ENCODE data around the gene RNASE13. TPM values are rescaled to one million over a fixed set of nuclear protein-coding genes. Genes with fewer than 3 reads are reported as not detected.
A peak's percentile ranks its signal among the peaks of the same experiment; 100 is the strongest.

The RNASE13 gene
- polyA plus RNA-seq, 2 of the 4 experiments (the other 2 are of a cell fraction), result not detected

DNA sequence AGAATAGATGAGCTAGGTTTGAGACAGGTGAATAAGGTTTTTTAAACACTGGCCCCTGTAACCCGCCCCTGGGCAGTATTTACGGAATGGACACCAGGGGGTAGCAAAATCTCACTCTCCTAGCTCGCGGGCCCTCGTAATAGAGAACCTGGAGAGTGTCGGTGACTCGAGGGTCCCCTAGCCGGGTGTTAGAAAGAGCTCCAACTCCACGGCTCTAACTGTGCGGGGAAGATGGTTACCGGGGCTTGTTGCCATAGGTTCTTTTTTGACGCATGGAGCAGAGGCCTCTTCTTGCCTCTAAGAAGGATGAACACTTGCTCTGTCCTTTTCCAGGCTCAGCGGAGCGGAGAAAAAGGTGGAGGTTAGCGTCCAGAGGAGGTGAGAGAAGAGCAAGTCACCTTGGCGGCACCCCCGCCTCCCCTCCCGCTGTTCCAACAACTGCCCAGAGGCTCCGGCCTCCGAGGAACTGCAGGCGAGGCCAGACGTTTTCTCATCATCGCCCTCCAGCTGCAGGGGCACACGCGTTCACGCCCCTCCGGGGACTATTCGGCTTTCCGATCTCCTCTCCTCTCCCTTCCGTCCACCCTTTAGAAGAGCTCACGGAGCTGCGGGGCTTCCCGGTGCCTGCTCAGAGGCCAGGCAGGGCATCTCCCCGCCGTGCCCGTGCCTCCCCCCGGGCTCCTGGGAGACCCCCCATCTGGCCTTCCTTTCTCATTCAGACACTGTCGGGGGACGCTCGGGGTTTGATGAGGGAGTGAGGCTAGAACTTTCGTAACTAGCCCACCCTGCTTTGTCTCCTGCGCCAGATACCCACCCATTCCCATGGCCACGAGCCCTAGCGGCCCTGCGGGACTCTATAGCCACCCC lies 34.1 kb upstream of the RNASE13 start:
- ATAC-seq, result peak in 1 of 2 experiments; percentile 62; a peak in 3 of 6 replicates
- TF ChIP-seq, protein P1, sequence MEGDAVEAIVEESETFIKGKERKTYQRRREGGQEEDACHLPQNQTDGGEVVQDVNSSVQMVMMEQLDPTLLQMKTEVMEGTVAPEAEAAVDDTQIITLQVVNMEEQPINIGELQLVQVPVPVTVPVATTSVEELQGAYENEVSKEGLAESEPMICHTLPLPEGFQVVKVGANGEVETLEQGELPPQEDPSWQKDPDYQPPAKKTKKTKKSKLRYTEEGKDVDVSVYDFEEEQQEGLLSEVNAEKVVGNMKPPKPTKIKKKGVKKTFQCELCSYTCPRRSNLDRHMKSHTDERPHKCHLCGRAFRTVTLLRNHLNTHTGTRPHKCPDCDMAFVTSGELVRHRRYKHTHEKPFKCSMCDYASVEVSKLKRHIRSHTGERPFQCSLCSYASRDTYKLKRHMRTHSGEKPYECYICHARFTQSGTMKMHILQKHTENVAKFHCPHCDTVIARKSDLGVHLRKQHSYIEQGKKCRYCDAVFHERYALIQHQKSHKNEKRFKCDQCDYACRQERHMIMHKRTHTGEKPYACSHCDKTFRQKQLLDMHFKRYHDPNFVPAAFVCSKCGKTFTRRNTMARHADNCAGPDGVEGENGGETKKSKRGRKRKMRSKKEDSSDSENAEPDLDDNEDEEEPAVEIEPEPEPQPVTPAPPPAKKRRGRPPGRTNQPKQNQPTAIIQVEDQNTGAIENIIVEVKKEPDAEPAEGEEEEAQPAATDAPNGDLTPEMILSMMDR (IDR thresholded peaks at IDR 0.05), result peak; percentile 59
- TF ChIP-seq, protein P2, sequence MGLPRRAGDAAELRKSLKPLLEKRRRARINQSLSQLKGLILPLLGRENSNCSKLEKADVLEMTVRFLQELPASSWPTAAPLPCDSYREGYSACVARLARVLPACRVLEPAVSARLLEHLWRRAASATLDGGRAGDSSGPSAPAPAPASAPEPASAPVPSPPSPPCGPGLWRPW (IDR thresholded peaks at IDR 0.05), result no peak
- TF ChIP-seq FOSB (CRISPR knock-in tag; IDR thresholded peaks at IDR 0.05) (no peak), SMC3 (IDR thresholded peaks at IDR 0.05) (peak; percentile 67), CHD4 (IDR thresholded peaks at IDR 0.05; ENCODE audit: borderline replicate concordance) (no peak), NPAS2 (CRISPR knock-in tag; IDR thresholded peaks at IDR 0.05; ENCODE audit: borderline replicate concordance) (no peak), GATA3 (IDR thresholded peaks at IDR 0.05; ENCODE audit: borderline replicate concordance) (no peak), NR3C1 (IDR thresholded peaks at IDR 0.05) (no peak), RAD21 (conservative IDR thresholded peaks at IDR 0.05 in 1 of 2, IDR thresholded peaks at IDR 0.05 in 1 of 2) (peak; percentile 72 to 76), RFX5 (IDR thresholded peaks at IDR 0.05) (no peak), BHLHE40 (IDR thresholded peaks at IDR 0.05; ENCODE audit: low read depth, low read length) (no peak)
- TF ChIP-seq, protein P3, sequence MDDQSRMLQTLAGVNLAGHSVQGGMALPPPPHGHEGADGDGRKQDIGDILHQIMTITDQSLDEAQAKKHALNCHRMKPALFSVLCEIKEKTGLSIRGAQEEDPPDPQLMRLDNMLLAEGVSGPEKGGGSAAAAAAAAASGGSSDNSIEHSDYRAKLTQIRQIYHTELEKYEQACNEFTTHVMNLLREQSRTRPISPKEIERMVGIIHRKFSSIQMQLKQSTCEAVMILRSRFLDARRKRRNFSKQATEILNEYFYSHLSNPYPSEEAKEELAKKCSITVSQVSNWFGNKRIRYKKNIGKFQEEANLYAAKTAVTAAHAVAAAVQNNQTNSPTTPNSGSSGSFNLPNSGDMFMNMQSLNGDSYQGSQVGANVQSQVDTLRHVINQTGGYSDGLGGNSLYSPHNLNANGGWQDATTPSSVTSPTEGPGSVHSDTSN (IDR thresholded peaks at IDR 0.05), result no peak
- POLR2A ChIA-PET, result interaction anchor here (0.6 to 1.4 kb wide), 5 partner anchors 9 to 54 kb away, joined by 3 to 11 read pairs (median 4); no protein-coding TSS in a partner anchor
- CTCF ChIA-PET, result interaction anchor here (0.6 to 9.5 kb wide), 32 partner anchors 10 to 384 kb away, joined by 3 to 251 read pairs (median 6); partner anchors contain the start of genes RNASE4, RNASE8, TMEM253 and ZNF219
- Histone ChIP-seq H3K9me3 (no peaks in the 10 kb centered on the region), H3K4me3 (no peak overlapping the region), H3K4me2 (peak overlapping the region; percentile 99), H3K27ac (peak overlapping the region in 1 of 2 experiments; percentile 95; a peak in 2 of 6 replicates), H3K4me1 (peaks cover 29% of the 10 kb centered on the region)
- no peak for FAIRE-seq
- peak; percentile 53 to 73 for DNase-seq (ENCODE audit: low read depth in 1 of 2, low spot score in 1 of 2)
- 54% methylated on average over 44 of the region's 45 CpGs for WGBS (ENCODE audit: missing lambda C conversion rate)

DNA sequence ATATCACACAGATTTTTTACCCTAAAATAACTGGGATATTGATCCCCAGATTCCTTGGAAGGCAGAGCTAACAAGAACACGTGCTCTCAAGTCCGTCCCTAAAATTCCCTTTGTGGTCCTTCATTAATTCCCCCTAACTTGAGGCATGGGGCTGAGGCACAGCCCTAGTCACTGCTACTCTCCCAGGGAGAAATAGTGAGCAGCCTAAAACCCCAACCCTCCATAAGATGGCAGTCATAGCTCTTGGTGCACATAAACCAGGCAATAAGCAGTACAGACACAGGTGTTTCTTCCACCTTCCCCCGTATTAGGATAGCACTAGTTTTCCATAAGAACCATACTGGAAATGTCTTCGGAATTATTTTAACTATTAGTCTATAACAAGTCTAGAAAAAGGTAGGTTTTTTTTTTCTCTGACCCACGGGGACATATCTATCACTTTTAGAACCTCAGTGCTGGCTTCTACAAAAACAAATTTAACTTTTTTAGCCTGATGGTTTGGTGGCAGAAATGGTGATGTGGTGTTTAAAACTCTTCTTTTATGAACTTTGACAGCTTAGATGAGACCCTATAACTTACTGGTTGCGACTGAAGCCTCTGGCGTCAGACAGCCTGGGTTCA lies 32.4 kb upstream of the RNASE13 start:
- 27% methylated on average over 7 of the region's 7 CpGs for WGBS (ENCODE audit: missing lambda C conversion rate)
- ATAC-seq (peak; percentile 22 to 25; a peak in 1 of 6 replicates), DNase-seq (ENCODE audit: low read depth in 1 of 2, low spot score in 1 of 2) (peak; percentile 41), FAIRE-seq (no peak)
- Histone ChIP-seq H3K4me3 (no peak overlapping the region), H3K4me2 (no peak overlapping the region), H3K4me1 (peaks cover 40% of the 10 kb centered on the region), H3K9me3 (no peaks in the 10 kb centered on the region), H3K27ac (no peak overlapping the region)
- CTCF ChIA-PET, result interaction anchor here (0.6 to 9.5 kb wide), 17 partner anchors 11 to 648 kb away, joined by 3 to 251 read pairs (median 9); partner anchors contain the start of genes TMEM253 and ZNF219
- POLR2A ChIA-PET, result no interaction called here
- TF ChIP-seq POLR2A (IDR thresholded peaks at IDR 0.05; ENCODE audit: low read length), result no peak
- peak; percentile 42 to 56 for TF ChIP-seq RAD21 (conservative IDR thresholded peaks at IDR 0.05 in 1 of 2, IDR thresholded peaks at IDR 0.05 in 1 of 2)
- no peak for TF ChIP-seq CEBPB (IDR thresholded peaks at IDR 0.05)
- TF ChIP-seq, protein P4, sequence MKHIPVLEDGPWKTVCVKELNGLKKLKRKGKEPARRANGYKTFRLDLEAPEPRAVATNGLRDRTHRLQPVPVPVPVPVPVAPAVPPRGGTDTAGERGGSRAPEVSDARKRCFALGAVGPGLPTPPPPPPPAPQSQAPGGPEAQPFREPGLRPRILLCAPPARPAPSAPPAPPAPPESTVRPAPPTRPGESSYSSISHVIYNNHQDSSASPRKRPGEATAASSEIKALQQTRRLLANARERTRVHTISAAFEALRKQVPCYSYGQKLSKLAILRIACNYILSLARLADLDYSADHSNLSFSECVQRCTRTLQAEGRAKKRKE (CRISPR knock-in tag; IDR thresholded peaks at IDR 0.05; ENCODE audit: low read depth), result no peak
- TF ChIP-seq ZNF302 (CRISPR knock-in tag; IDR thresholded peaks at IDR 0.05), result no peak
- no peak; the same call in 2 of the 3 replicates for TF ChIP-seq SMC3 (IDR thresholded peaks at IDR 0.05)
- TF ChIP-seq, protein P1 (IDR thresholded peaks at IDR 0.05), result peak; percentile 48
- TF ChIP-seq HOXA7 (CRISPR knock-in tag; IDR thresholded peaks at IDR 0.05), result no peak
- TF ChIP-seq, protein P2 (IDR thresholded peaks at IDR 0.05), result no peak
- no peak for TF ChIP-seq EHMT2 (IDR thresholded peaks at IDR 0.05; ENCODE audit: low read depth)
- TF ChIP-seq, protein P5, sequence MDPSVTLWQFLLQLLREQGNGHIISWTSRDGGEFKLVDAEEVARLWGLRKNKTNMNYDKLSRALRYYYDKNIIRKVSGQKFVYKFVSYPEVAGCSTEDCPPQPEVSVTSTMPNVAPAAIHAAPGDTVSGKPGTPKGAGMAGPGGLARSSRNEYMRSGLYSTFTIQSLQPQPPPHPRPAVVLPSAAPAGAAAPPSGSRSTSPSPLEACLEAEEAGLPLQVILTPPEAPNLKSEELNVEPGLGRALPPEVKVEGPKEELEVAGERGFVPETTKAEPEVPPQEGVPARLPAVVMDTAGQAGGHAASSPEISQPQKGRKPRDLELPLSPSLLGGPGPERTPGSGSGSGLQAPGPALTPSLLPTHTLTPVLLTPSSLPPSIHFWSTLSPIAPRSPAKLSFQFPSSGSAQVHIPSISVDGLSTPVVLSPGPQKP (IDR thresholded peaks at IDR 0.05; ENCODE audit: low read depth, low read length), result no peak
- no peak for TF ChIP-seq ESRRA (IDR thresholded peaks at IDR 0.05; ENCODE audit: borderline replicate concordance, low read length)
- TF ChIP-seq, protein P3 (IDR thresholded peaks at IDR 0.05), result no peak
- no peak for TF ChIP-seq HDAC2 (IDR thresholded peaks at IDR 0.05)

Measured in A549 (cell line).